OCI-LY1 (cell line): ENCODE data around the gene CDH4.

Experiments used
- EZH2 ChIP-seq: fragments of 200-600 bp; sonication (generic), shearing (Covaris generic); IDR thresholded peaks from 2 replicates; pipeline ENCODE4 v1.8.0; 2017; ENCODE audit warnings: borderline replicate concordance, mixed run types, mild to moderate bottlenecking, antibody characterized with exemption, low read length, moderate library complexity, mixed read lengths
- TF ChIP-seq, protein P1 (sequence below): fragments of 200-600 bp; sonication (generic), shearing (Covaris generic); IDR thresholded peaks from 2 replicates; pipeline ENCODE4 v1.5.1; 2017; ENCODE audit warnings: mild to moderate bottlenecking, antibody characterized with exemption, low read length, moderate library complexity, mixed read lengths

DNA sequence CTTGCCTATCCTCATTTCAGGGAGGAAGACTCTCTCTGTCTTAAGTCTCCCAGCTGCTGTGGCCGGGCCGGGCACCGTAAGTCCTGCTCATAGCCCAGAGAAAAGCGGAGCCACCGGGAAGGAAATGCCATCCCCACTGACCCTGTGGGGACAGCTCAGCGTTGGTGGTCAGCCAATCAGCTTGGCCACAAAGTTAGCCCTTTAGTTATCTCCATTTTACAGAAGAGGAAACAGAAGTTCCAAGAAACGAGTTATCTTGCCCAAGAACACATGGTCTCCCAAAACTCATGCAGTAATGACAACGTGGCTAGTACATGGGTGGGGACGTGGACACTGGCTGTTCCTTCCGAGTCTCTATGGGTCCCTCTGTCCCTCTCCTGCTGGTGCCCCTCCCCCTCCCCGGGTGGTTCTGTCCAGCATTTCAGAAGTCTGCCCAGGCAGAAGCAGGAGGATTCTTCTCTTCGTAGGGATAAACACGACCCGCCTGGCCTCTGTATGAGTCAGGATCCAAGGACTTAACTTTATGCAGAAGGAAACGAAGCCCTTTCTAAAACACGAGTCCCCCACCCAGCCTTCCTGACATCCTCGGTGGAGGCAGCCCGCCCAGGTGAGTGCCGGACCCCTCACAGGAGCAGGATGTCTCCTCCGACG is 273.8 kb downstream of the CDH4 start:
- TF ChIP-seq, protein P1, sequence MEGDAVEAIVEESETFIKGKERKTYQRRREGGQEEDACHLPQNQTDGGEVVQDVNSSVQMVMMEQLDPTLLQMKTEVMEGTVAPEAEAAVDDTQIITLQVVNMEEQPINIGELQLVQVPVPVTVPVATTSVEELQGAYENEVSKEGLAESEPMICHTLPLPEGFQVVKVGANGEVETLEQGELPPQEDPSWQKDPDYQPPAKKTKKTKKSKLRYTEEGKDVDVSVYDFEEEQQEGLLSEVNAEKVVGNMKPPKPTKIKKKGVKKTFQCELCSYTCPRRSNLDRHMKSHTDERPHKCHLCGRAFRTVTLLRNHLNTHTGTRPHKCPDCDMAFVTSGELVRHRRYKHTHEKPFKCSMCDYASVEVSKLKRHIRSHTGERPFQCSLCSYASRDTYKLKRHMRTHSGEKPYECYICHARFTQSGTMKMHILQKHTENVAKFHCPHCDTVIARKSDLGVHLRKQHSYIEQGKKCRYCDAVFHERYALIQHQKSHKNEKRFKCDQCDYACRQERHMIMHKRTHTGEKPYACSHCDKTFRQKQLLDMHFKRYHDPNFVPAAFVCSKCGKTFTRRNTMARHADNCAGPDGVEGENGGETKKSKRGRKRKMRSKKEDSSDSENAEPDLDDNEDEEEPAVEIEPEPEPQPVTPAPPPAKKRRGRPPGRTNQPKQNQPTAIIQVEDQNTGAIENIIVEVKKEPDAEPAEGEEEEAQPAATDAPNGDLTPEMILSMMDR = no peak
- TF ChIP-seq EZH2 = no peak
